Ovary (tissue), 9 donors: ENCODE data around the gene NES. TPM values are rescaled to one million over a fixed set of nuclear protein-coding genes. Genes with fewer than 3 reads are reported as not detected.

ENCODE experiments used
- DNase-seq, 5 donors: peaks; one replicate each; pipeline ENCODE4 v3.0.0-alpha.2; 2019 to 2020
- H3K27ac ChIP-seq, 2 donors: fragments of 200-600 bp; one replicate each; pipeline versions ENCODE4 v1.5.1 to v1.8.0; 2019 to 2022
- H3K27me3 ChIP-seq: fragments of 200-600 bp; one replicate; pipeline ENCODE4 v1.8.0; 2022
- H3K36me3 ChIP-seq: fragments of 200-600 bp; sonication (generic); one replicate; pipeline ENCODE4 v1.5.1; 2019
- H3K4me1 ChIP-seq: one replicate; pipeline ENCODE4 v1.8.1; 2013; ENCODE audit warnings: mild to moderate bottlenecking, moderate library complexity; ENCODE audit not compliant: insufficient read depth
- H3K4me3 ChIP-seq: fragments of 200-600 bp; sonication (generic); one replicate; pipeline ENCODE4 v1.5.1; 2017
- H3K9me3 ChIP-seq, 2 donors: fragments of 200-600 bp in 1 of 2; sonication (generic) in 1 of 2; one replicate each; pipeline versions ENCODE4 v1.5.1 to v1.8.1; 2013 to 2019; ENCODE audit warnings: mild to moderate bottlenecking in 1 of 2, moderate library complexity in 1 of 2
- EP300 ChIP-seq: sonication (generic); formaldehyde crosslinking; IDR thresholded peaks from one replicate; pipeline ENCODE4 v1.6.1; 2017; ENCODE audit warnings: antibody characterized with exemption
- POLR2A ChIP-seq: fragments of 450-650 bp; IDR thresholded peaks from one replicate; pipeline ENCODE4 v1.6.1; 2017; ENCODE audit warnings: antibody characterized with exemption, mild to moderate bottlenecking, moderate library complexity
- WGBS, 3 donors: extraction: QIAGEN DNeasy Blood & Tissue Kit in 1 of 3; methylation state at CpG; one replicate each; pipeline versions ENCODE4 v1.1.5 to v1.1.7; 2013 to 2017; 5-methylcytosine and 5-hydroxymethylcytosine counted together
- intact Hi-C, 4 donors: fragments of 100-400 bp; cut with DNase I; formaldehyde crosslinking; loops; one replicate each; pipeline versions ENCODE4 v1.11.0 to v1.15.1; 2022 to 2023
- polyA plus RNA-seq, 2 donors: library from polyadenylated mRNA; stranded (reverse); fragments of 200-250 nt in 1 of 2; fragments of 350-450 nt in 1 of 2; fragmentation: Illumina TruSeq in 1 of 2; extraction: RNeasy Lipid Tissue Mini Kit (QIAGEN cat#74804) in 1 of 2; gene quantifications; one replicate each; pipeline ENCODE4 v1.2.3, GENCODE V29; 2013 to 2014
- total RNA-seq, 7 donors: library from RNA; depleted of rRNA in 2 of 7; stranded (reverse); fragments of >200 nt in 2 of 7; fragmentation: NEBNext Ultra II Directional in 3 of 7; extraction: Animal tissue kit (Norgen Biotek cat#: 25700) in 3 of 7; gene quantifications; one replicate each; pipeline versions ENCODE4 v1.1.0 to v1.2.4, GENCODE V29; 2016 to 2023
- TF ChIP-seq, protein P1 (sequence below), 3 donors: fragments of 450-650 bp in 2 of 3; fragments of 200-600 bp in 1 of 3; IDR thresholded peaks; one replicate each; pipeline versions ENCODE4 v1.5.1 to v1.8.0; 2016 to 2022; ENCODE audit warnings: antibody characterized with exemption in 3 of 3, mild to moderate bottlenecking in 1 of 3
- donor health status: DM: no; HTN: no; CAD: no; lungs with moderate emphysema.
- donor health status: DM: no; HTN: no; CAD: no.
- donor health status: Bipolar disorder and iron deficiency.
- donor health status: DM: yes; HTN: yes; CAD: no.
- donor health status: DM: no; HTN: no; CAD: no.
- donor health status: DM: yes; HTN: yes; CAD: no.

The NES gene
- total and polyA plus RNA-seq, 9 donors: 3.5 to 32.9 (median 11.3) TPM

DNA sequence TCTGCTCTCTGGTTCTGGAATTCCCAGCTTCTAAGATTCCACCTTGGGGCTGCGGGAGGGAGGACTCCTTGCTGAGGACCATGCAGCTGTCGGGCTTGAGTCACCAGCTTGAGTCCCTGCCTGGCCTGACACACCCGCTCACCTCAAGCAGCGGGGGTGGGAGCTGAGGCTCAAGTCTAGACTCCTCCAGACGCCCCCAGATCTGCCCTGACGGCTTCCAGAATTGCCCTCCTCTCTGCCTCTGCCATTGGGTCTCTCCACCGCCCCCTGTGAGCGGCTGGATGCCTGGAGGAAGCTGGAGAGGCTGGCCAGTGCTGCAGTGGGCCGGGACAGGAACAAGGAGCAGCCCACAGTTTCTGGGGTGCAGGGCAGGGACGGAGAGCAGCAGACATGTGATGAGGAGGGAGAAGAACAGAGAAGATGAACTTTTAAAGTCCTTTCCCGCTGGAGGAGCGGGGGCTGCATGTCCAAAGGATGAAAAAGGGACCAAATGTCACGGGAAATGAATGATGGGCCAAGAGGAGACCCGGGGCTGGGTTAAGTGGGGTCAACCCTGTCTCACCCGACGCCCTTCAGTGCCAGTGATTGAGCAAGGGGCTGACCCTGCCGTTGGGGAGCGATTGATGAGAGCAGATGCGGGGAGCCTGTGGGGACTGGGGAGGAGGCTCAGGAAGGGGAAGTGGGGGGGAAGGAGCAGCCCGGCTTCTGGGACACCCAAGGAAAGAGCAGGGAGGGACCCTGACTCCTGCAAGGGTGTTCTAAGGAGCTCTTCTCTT, 14.6 kb upstream of the NES start:
- TF ChIP-seq, protein P1, sequence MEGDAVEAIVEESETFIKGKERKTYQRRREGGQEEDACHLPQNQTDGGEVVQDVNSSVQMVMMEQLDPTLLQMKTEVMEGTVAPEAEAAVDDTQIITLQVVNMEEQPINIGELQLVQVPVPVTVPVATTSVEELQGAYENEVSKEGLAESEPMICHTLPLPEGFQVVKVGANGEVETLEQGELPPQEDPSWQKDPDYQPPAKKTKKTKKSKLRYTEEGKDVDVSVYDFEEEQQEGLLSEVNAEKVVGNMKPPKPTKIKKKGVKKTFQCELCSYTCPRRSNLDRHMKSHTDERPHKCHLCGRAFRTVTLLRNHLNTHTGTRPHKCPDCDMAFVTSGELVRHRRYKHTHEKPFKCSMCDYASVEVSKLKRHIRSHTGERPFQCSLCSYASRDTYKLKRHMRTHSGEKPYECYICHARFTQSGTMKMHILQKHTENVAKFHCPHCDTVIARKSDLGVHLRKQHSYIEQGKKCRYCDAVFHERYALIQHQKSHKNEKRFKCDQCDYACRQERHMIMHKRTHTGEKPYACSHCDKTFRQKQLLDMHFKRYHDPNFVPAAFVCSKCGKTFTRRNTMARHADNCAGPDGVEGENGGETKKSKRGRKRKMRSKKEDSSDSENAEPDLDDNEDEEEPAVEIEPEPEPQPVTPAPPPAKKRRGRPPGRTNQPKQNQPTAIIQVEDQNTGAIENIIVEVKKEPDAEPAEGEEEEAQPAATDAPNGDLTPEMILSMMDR (IDR thresholded peaks at IDR 0.05): no peak
- no peak for TF ChIP-seq POLR2A
- TF ChIP-seq EP300: no peak
- intact Hi-C loops: loop anchor here in 3 of 4 donors (2.0 to 10.0 kb wide), 3 partner anchors 33 to 173 kb away; partner anchors contain the start of gene NTRK1 (in 1 of the 3)
- DNase-seq: no peak
- H3K4me3 ChIP-seq: no peak overlapping the region
- WGBS, 3 donors: 29 to 46% (median 41%) methylated on average over 17 to 20 of the region's 20 CpGs
- H3K9me3 ChIP-seq: no peaks in the 10 kb centered on the region
- no peaks in the 10 kb centered on the region for H3K36me3 ChIP-seq
- H3K4me1 ChIP-seq: peaks cover 2% of the 10 kb centered on the region
- no peaks in the 10 kb centered on the region for H3K27me3 ChIP-seq
- no peak overlapping the region for H3K27ac ChIP-seq

DNA sequence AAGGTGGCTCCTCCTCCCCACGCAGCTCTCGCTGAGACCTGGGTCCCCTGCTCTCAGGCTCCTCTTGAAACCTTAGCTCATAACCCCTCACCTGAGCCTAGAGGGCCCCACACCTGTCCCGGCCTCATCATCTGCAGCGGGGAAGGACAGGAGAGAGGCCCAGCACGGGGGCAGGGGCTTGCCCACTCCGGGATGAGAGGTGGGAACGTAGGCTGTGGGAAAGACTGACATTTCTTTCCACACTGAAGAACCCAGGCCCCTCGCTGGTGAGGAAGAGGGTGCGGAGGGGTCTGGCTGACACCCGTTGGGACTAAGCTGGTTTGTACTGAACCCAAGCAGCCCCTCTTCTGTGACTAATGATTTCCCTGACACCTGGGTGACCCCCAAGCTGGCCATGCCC, 14.0 kb upstream of the NES start:
- Histone ChIP-seq H3K36me3 (no peaks in the 10 kb centered on the region), H3K4me3 (no peak overlapping the region), H3K27me3 (no peaks in the 10 kb centered on the region), H3K27ac (no peak overlapping the region), H3K4me1 (peaks cover 2% of the 10 kb centered on the region), H3K9me3 (no peaks in the 10 kb centered on the region)
- 67 to 74% (median 71%) methylated on average over 10 of the region's 10 CpGs for WGBS, 3 donors
- intact Hi-C loops: loop anchor here in 3 of 4 donors (2.0 to 10.0 kb wide), 3 partner anchors 34 to 174 kb away; partner anchors contain the start of gene NTRK1 (in 1 of the 3)
- no peak for DNase-seq
- no peak for TF ChIP-seq POLR2A
- no peak for TF ChIP-seq EP300
- TF ChIP-seq, protein P1 (IDR thresholded peaks at IDR 0.05): no peak

DNA sequence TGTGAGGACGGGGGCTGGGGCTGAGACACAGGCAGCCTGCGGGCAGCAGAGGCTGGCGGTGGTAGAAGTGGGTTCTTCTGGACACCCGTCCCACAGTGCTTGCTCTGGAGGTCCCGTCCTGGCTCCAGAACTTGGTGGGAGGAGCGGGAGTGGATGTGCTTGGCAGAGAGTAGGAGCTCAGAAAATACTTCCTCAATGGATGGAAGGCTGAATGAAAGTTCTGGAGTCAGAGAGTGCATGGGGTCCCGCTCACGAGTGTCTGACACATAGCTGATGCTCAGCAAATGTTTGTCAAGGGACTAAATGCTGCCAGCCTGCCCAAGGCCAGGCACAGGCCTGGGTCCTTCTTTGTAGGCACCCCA, 13.4 kb upstream of the NES start:
- intact Hi-C loops: loop anchor here in 3 of 4 donors (2.0 to 10.0 kb wide), 3 partner anchors 34 to 174 kb away; partner anchors contain the start of gene NTRK1 (in 1 of the 3)
- Histone ChIP-seq H3K9me3 (no peaks in the 10 kb centered on the region), H3K27me3 (no peaks in the 10 kb centered on the region), H3K27ac (no peak overlapping the region), H3K4me1 (peaks cover 2% of the 10 kb centered on the region), H3K36me3 (no peaks in the 10 kb centered on the region), H3K4me3 (no peak overlapping the region)
- 54 to 59% (median 59%) methylated on average over 8 of the region's 8 CpGs for WGBS, 3 donors
- no peak for DNase-seq
- TF ChIP-seq POLR2A (no peak), EP300 (no peak)
- TF ChIP-seq, protein P1 (IDR thresholded peaks at IDR 0.05): no peak

DNA sequence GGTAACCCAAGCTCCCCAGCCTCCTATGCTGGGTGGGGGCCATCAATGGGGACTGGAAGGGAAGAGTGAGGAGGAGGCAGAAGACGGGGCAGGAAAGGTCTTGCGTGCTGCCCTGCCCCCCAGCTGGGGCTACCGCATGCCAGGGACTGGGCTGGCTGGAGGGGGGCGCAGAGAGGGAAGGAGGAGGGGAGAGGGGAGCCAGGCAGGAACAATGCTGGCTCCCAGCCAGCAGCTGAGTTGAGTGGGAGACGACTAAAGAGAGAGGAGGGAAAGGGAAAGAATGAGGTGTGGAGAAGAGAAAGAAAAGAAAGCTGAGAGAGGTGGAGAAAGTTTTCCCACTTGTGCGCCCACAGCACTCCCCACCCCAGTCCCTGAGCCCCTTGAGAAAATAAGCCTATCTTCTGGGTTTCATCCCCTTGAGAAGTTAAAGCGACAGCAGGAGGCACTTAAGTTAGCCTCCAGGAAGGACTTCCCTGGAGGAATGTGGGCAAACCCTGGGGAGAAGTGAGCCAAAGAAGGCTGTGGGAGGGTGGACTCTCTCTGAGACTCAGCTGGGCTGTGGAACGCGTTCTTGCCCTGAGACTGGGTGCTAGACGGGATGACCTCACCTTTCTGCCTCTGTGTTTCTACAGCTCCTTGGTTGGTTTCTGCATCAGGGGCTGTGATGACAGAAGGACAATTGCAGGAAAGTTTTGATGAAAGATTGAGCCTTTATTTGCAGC, 12.9 kb upstream of the NES start:
- no peak overlapping the region for H3K4me3 ChIP-seq
- no peak overlapping the region for H3K27ac ChIP-seq
- H3K4me1 ChIP-seq: peaks cover 2% of the 10 kb centered on the region
- H3K9me3 ChIP-seq: no peaks in the 10 kb centered on the region
- no peaks in the 10 kb centered on the region for H3K36me3 ChIP-seq
- DNase-seq: no peak
- TF ChIP-seq, protein P1 (IDR thresholded peaks at IDR 0.05): no peak
- no peak for TF ChIP-seq POLR2A
- no peak for TF ChIP-seq EP300
- WGBS, 3 donors: 16 to 28% (median 19%) methylated on average over 10 of the region's 10 CpGs
- H3K27me3 ChIP-seq: no peaks in the 10 kb centered on the region
- intact Hi-C loops: loop anchor here (1.0 to 10.0 kb wide), 4 partner anchors 35 to 175 kb away; partner anchors contain the start of gene NTRK1 (in 1 of the 4)
